ENCODE results near the gene HUS1B.

DNA sequence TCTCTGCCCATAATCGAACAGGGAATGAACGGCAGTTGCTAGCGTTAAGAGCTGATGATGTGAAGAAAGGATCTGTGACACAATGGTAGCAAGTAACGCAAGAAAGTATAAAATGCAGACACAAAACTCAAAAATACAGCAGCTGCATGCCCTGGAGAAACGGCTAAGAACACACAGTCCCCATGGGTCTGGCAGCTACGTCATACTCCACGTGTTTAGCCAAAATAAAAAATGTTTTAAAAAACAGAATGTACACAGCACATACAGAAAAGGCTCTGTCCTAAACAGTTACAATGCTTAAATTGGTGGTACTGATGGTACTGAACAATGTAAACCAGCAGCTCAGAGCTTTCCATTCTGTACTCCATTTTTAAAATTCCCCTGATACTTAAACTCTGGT is 34.4 kb downstream of the HUS1B start:
- no peak for TF ChIP-seq ZNF609 (CRISPR knock-in tag; IDR thresholded peaks at IDR 0.05; ENCODE audit: borderline replicate concordance)
- no peak for TF ChIP-seq ZNF121 (CRISPR knock-in tag; IDR thresholded peaks at IDR 0.05)
- no peak for TF ChIP-seq RAD21 (CRISPR knock-in tag; IDR thresholded peaks at IDR 0.05)
- TF ChIP-seq MAFK (conservative IDR thresholded peaks at IDR 0.05 in 1 of 2, IDR thresholded peaks at IDR 0.05 in 1 of 2; ENCODE audit: low read length in 2 of 2), result no peak
- no peak for TF ChIP-seq GZF1 (CRISPR knock-in tag; IDR thresholded peaks at IDR 0.05)
- no peak for TF ChIP-seq SYNCRIP (IDR thresholded peaks at IDR 0.05; ENCODE audit: insufficient read depth, low read depth, low read length)
- no peak for TF ChIP-seq ZNF687 (CRISPR knock-in tag; IDR thresholded peaks at IDR 0.05)
- TF ChIP-seq KLF11 (CRISPR knock-in tag; IDR thresholded peaks at IDR 0.05), result no peak
- TF ChIP-seq ARHGAP35 (CRISPR knock-in tag; IDR thresholded peaks at IDR 0.05; ENCODE audit: borderline replicate concordance), result no peak
- TF ChIP-seq SMC3 (IDR thresholded peaks at IDR 0.05; ENCODE audit: low read length), result no peak
- TF ChIP-seq CHD4 (IDR thresholded peaks at IDR 0.05; ENCODE audit: borderline replicate concordance, low read length), result no peak
